Measurements from ENCODE around the gene DOK3.
"Not testable (repeated sequence)": the region's sequence is repeated elsewhere in the genome, so short reads cannot be mapped to it uniquely, and the experiment has no call there.

- TF ChIP-seq CTCF, POLR2AphosphoS5, EP300, POLR2A (IDR thresholded peaks at IDR 0.05): not testable (repeated sequence)
Observed at GRCh38 chr5:177485753-177486152, 23.9 kb downstream of the DOK3 start.

All from upper lobe of left lung (tissue), 4 donors.